Activated T-helper 17 cell treated with anti-CD3 and anti-CD28 coated beads, Interleukin-2, amount 50 U/mL, for 72 hours (primary cell): ENCODE measurements around the gene NCOA7. TPM values are rescaled to one million over a fixed set of nuclear protein-coding genes. Genes with fewer than 3 reads are reported as not detected.
"Not testable (repeated sequence)": the region's sequence is repeated elsewhere in the genome, so short reads cannot be mapped to it uniquely, and the experiment has no call there.

Source experiments
- ATAC-seq: fragments of 150-1000 bp; cut with Tn5 transposase; replicated peaks from 2 replicates; pipeline ENCODE4 v1.10.0; 2021; ENCODE audit warnings: mild to moderate bottlenecking, moderate library complexity
- H3K27ac Mint-ChIP-seq: one replicate; pipeline ENCODE4 v1.8.0; 2022; ENCODE audit warnings: mixed read lengths
- H3K27me3 Mint-ChIP-seq: one replicate; pipeline ENCODE4 v1.8.0; 2022; ENCODE audit warnings: mixed read lengths
- H3K36me3 Mint-ChIP-seq: one replicate; pipeline ENCODE4 v1.8.0; 2022; ENCODE audit warnings: low read depth, mild to moderate bottlenecking, mixed read lengths
- H3K4me1 Mint-ChIP-seq: one replicate; pipeline ENCODE4 v1.8.0; 2022; ENCODE audit warnings: mixed read lengths
- H3K4me3 Mint-ChIP-seq: one replicate; pipeline ENCODE4 v1.8.0; 2022; ENCODE audit warnings: mild to moderate bottlenecking, mixed read lengths
- H3K9me3 Mint-ChIP-seq: one replicate; pipeline ENCODE4 v1.8.0; 2022; ENCODE audit warnings: mixed read lengths
- total RNA-seq, 2 donors: library from RNA; stranded (reverse); gene quantifications; one replicate each; pipeline ENCODE4 v1.2.3, GENCODE V29; 2022

Gene NCOA7
- total RNA-seq, 2 donors from 2014 or later: 44.6 to 59.9 TPM

GRCh38 chr6:125899726-125900182, 109.0 kb downstream of the NCOA7 start:
- Mint-ChIP-seq H3K36me3 (peaks cover 49% of the 10 kb centered on the region), H3K4me3 (no peak overlapping the region), H3K9me3 (no peaks in the 10 kb centered on the region), H3K27me3 (no peaks in the 10 kb centered on the region), H3K4me1 (peaks cover 20% of the 10 kb centered on the region), H3K27ac (no peak overlapping the region)
- ATAC-seq: no peak

- H3K4me3 Mint-ChIP-seq: peak overlapping the region; percentile 66
- peak overlapping the region; percentile 44 for H3K27ac Mint-ChIP-seq
- H3K9me3 Mint-ChIP-seq: no peaks in the 10 kb centered on the region
- ATAC-seq: peak; percentile 96
- H3K4me1 Mint-ChIP-seq: peaks cover 34% of the 10 kb centered on the region
- no peaks in the 10 kb centered on the region for H3K27me3 Mint-ChIP-seq
- peaks cover 65% of the 10 kb centered on the region for H3K36me3 Mint-ChIP-seq
Measured at GRCh38 chr6:125904871-125905270, 114.1 kb downstream of the NCOA7 start.

- ATAC-seq: no peak
- Mint-ChIP-seq H3K36me3 (peaks cover 66% of the 10 kb centered on the region), H3K27ac (peak overlapping the region; percentile 7), H3K4me3 (no peak overlapping the region), H3K9me3 (peaks cover 4% of the 10 kb centered on the region), H3K27me3 (no peaks in the 10 kb centered on the region), H3K4me1 (peaks cover 43% of the 10 kb centered on the region)
Measured at GRCh38 chr6:125906158-125906998, 115.6 kb downstream of the NCOA7 start.

- Mint-ChIP-seq H3K4me1 (peaks cover 29% of the 10 kb centered on the region), H3K9me3 (peaks cover 4% of the 10 kb centered on the region)
- ATAC-seq: peak; percentile 96
Measured at GRCh38 chr6:125910527-125910926, 119.8 kb downstream of the NCOA7 start.

GRCh38 chr6:125911051-125911451, 120.3 kb downstream of the NCOA7 start:
- not testable (repeated sequence) for H3K9me3 Mint-ChIP-seq, ATAC-seq
- peak overlapping the region; percentile 71 for H3K4me3 Mint-ChIP-seq

More at GRCh38 chr6:125910527-125910926, 119.8 kb downstream of the NCOA7 start:
- Mint-ChIP-seq H3K27ac (peak overlapping the region; percentile 91), H3K27me3 (no peaks in the 10 kb centered on the region), H3K36me3 (peaks cover 78% of the 10 kb centered on the region), H3K4me3 (peak overlapping the region; percentile 71)

GRCh38 chr6:125912430-125912829, 121.7 kb downstream of the NCOA7 start:
- H3K4me3 Mint-ChIP-seq, ATAC-seq, H3K27me3 Mint-ChIP-seq, H3K9me3 Mint-ChIP-seq, H3K27ac Mint-ChIP-seq: not testable (repeated sequence)
- peaks cover 88% of the 10 kb centered on the region for H3K36me3 Mint-ChIP-seq
- peaks cover 25% of the 10 kb centered on the region for H3K4me1 Mint-ChIP-seq

More at GRCh38 chr6:125911051-125911451, 120.3 kb downstream of the NCOA7 start:
- not testable (repeated sequence) for H3K27me3 Mint-ChIP-seq
- peak overlapping the region; percentile 91 for H3K27ac Mint-ChIP-seq
- H3K36me3 Mint-ChIP-seq: peaks cover 81% of the 10 kb centered on the region
- H3K4me1 Mint-ChIP-seq: peaks cover 29% of the 10 kb centered on the region

- Mint-ChIP-seq H3K27ac (no peak overlapping the region), H3K4me1 (peaks cover 25% of the 10 kb centered on the region), H3K9me3 (peaks cover 4% of the 10 kb centered on the region), H3K27me3 (no peaks in the 10 kb centered on the region), H3K36me3 (peaks cover 89% of the 10 kb centered on the region), H3K4me3 (no peak overlapping the region)
- ATAC-seq: no peak
Measured at GRCh38 chr6:125913145-125913544, 122.4 kb downstream of the NCOA7 start.

- no peaks in the 10 kb centered on the region for H3K27me3 Mint-ChIP-seq
- ATAC-seq: no peak
- no peak overlapping the region for H3K4me3 Mint-ChIP-seq
- no peak overlapping the region for H3K27ac Mint-ChIP-seq
- peaks cover 4% of the 10 kb centered on the region for H3K9me3 Mint-ChIP-seq
- peaks cover 89% of the 10 kb centered on the region for H3K36me3 Mint-ChIP-seq
- H3K4me1 Mint-ChIP-seq: peaks cover 32% of the 10 kb centered on the region
Measured at GRCh38 chr6:125913864-125914351, 123.1 kb downstream of the NCOA7 start.

GRCh38 chr6:125918230-125918629, 127.5 kb downstream of the NCOA7 start:
- H3K27me3 Mint-ChIP-seq: no peaks in the 10 kb centered on the region
- H3K4me3 Mint-ChIP-seq: peak overlapping the region; percentile 82
- H3K27ac Mint-ChIP-seq: peak overlapping the region; percentile 92
- H3K4me1 Mint-ChIP-seq: peaks cover 32% of the 10 kb centered on the region
- no peak for ATAC-seq
- no peaks in the 10 kb centered on the region for H3K9me3 Mint-ChIP-seq
- peaks cover 96% of the 10 kb centered on the region for H3K36me3 Mint-ChIP-seq

- H3K27me3 Mint-ChIP-seq: no peaks in the 10 kb centered on the region
- H3K36me3 Mint-ChIP-seq: peaks cover 98% of the 10 kb centered on the region
Measured at GRCh38 chr6:125918681-125919566, 128.2 kb downstream of the NCOA7 start.

GRCh38 chr6:125919618-125920017, 128.9 kb downstream of the NCOA7 start:
- peaks cover 98% of the 10 kb centered on the region for H3K36me3 Mint-ChIP-seq
- ATAC-seq: peak; percentile 27
- peaks cover 38% of the 10 kb centered on the region for H3K4me1 Mint-ChIP-seq

More at GRCh38 chr6:125918681-125919566, 128.2 kb downstream of the NCOA7 start:
- Mint-ChIP-seq H3K4me3 (peak overlapping the region; percentile 82), H3K27ac (peak overlapping the region; percentile 92), H3K9me3 (no peaks in the 10 kb centered on the region), H3K4me1 (peaks cover 38% of the 10 kb centered on the region)
- peak; percentile 93 for ATAC-seq

GRCh38 chr6:125922322-125922860, 131.6 kb downstream of the NCOA7 start:
- no peaks in the 10 kb centered on the region for H3K9me3 Mint-ChIP-seq

More at GRCh38 chr6:125919618-125920017, 128.9 kb downstream of the NCOA7 start:
- no peaks in the 10 kb centered on the region for H3K27me3 Mint-ChIP-seq
- H3K9me3 Mint-ChIP-seq: no peaks in the 10 kb centered on the region
- peak overlapping the region; percentile 82 for H3K4me3 Mint-ChIP-seq
- peak overlapping the region; percentile 92 for H3K27ac Mint-ChIP-seq

GRCh38 chr6:125923366-125923877, 132.7 kb downstream of the NCOA7 start:
- Mint-ChIP-seq H3K4me1 (peaks cover 38% of the 10 kb centered on the region), H3K36me3 (peaks cover 94% of the 10 kb centered on the region)
- no peak for ATAC-seq

More at GRCh38 chr6:125922322-125922860, 131.6 kb downstream of the NCOA7 start:
- Mint-ChIP-seq H3K36me3 (peaks cover 94% of the 10 kb centered on the region), H3K4me1 (peaks cover 33% of the 10 kb centered on the region), H3K27me3 (no peaks in the 10 kb centered on the region), H3K4me3 (peak overlapping the region; percentile 82), H3K27ac (no peak overlapping the region)
- ATAC-seq: no peak

GRCh38 chr6:125924169-125924568, 133.4 kb downstream of the NCOA7 start:
- H3K9me3 Mint-ChIP-seq: no peaks in the 10 kb centered on the region
- peak overlapping the region; percentile 82 for H3K4me3 Mint-ChIP-seq
- no peaks in the 10 kb centered on the region for H3K27me3 Mint-ChIP-seq
- H3K36me3 Mint-ChIP-seq: peaks cover 94% of the 10 kb centered on the region
- H3K4me1 Mint-ChIP-seq: peaks cover 31% of the 10 kb centered on the region
- ATAC-seq: peak; percentile 46
- H3K27ac Mint-ChIP-seq: peak overlapping the region; percentile 19

More at GRCh38 chr6:125923366-125923877, 132.7 kb downstream of the NCOA7 start:
- H3K27me3 Mint-ChIP-seq: no peaks in the 10 kb centered on the region
- H3K9me3 Mint-ChIP-seq: no peaks in the 10 kb centered on the region
- H3K27ac Mint-ChIP-seq: peak overlapping the region; percentile 19
- H3K4me3 Mint-ChIP-seq: peak overlapping the region; percentile 82
